GM19395 (cell line): Measurements from ENCODE around the gene INPP5E.

ENCODE experiments used
- ATAC-seq: cut with Tn5 transposase; IDR thresholded peaks from one replicate; pipeline ENCODE4 v1.9.1; 2021; ENCODE audit warnings: mild to moderate bottlenecking, moderate library complexity; ENCODE audit not compliant: unreplicated experiment

The INPP5E gene

DNA sequence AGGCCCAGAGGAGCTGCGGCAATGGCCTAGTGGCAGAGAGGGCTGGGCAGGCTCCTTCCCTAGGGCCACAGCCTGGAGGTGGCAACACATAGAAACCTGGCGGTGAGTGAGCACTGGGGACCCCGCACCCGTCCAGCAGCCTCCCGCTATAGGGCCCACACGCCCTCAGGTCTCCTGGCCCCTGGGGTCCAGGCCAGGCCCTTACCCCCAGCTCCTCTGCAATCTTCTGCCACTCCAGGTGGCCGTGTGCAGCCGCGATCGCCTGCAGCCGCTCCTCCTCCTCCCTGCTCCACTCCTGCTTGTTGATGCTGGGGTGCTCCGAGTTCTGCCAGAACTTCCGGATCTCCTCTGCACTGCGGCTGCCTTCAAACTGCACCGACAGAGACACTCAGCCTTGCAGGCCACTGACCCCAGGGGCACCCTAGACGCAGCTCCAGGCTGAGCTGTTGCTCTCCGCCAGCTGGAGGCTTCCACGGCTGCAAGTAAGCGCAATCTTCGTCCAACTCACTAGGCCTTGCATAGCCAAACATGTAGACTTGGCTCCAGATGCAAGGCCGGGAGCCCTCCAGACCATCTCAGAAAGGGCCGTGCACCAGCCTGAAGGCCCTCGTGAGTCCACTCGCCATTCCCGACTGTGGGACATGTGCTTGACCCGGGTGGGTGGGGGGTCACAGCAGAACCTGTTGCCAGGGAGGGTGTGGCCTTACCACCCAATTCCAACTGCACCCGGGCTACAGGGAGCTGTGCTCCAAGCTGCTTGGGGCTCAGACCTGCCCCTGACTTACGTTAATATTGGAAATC is 47.7 kb downstream of the INPP5E start:
- no peak for ATAC-seq

- no peak for ATAC-seq
Observed at GRCh38 chr9:136389396-136389795, 50.2 kb downstream of the INPP5E start.

DNA sequence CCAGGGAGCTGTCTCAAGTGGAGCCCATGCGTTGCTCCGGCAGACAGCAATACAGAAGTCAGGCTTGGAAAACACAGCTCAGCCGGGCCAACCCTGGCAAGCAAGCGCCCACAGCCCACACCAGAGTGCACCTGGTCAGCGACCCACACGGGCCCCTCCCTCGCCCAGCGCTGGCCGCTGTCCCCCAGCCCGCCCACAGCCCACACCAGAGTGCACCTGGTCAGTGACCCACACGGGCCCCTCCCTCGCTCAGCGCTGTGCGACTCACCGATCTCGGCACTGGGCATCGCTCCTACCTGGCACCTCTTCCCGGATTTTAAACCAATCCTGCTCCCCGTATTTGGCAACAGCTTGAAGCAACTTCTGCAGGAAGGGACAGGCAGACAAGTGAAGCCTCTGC is 52.4 kb downstream of the INPP5E start:
- ATAC-seq = no peak

GRCh38 chr9:136386018-136386417 is 53.6 kb downstream of the INPP5E start:
- no peak for ATAC-seq

DNA sequence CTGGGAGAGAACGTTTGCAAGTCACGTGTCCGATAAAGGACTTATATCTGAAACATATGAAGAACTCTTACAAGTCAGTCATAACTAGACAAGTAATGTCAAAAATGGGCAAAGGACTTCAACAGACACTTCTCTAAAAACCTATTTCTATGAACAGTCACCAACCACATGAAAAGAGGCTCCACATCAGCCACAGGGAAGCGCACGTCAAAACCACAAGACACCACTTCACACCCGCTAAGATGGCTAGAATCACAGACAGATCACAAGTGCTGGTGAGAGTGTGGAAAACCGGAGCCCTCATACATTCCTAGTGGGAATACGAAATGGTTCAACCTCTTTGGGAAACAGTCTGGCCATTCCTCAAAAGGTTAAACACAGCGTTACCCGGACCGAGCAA is 54.6 kb downstream of the INPP5E start:
- no peak for ATAC-seq

- no peak for ATAC-seq
Observed at GRCh38 chr9:136383436-136383835, 56.2 kb downstream of the INPP5E start.

- no peak for ATAC-seq
Observed at GRCh38 chr9:136381966-136382513, 57.6 kb downstream of the INPP5E start.

DNA sequence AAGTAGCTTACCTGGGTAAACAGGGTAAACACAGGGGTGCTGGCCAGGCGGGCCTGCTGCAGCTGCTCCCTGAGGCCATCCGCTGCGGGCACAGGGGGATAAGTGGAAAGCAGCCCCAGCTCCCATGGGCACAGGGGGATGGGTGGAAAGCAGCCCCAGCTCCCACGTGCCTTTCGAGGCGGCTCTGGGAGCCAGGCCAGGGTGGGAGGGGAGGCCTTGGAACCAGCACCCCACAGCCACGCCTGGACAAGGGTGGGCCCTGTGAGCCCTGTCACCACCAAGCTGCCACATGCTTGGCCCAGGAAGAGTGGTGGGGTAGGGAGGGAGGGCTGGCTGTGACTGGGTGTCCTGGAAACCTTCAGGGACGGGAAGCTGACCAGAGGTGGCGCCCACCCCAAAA is 58.3 kb downstream of the INPP5E start:
- no peak for ATAC-seq

GRCh38 chr9:136380381-136380780 is 59.3 kb downstream of the INPP5E start:
- no peak for ATAC-seq

DNA sequence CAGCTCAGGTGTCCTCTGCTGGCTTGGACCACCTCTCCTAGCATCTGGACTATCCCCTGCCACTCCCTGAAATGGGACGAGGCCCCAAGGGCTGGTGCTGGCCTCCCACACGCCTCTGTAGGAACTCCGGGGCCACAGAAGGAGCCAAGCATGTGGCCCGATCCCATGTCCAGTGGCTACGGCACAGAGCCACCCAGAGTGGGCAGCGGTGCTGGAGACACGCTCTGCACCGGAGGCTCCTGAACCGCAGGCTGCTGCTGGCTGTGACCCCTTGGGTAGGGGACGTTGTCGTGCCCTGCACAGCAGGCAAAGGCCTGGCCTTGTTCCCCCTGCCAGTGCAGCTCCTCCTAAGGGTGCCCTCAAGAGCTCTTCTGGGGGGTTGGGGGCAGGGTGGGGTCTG is 59.8 kb downstream of the INPP5E start:
- no peak for ATAC-seq

GRCh38 chr9:136379401-136379800 is 60.2 kb downstream of the INPP5E start:
- ATAC-seq = no peak

DNA sequence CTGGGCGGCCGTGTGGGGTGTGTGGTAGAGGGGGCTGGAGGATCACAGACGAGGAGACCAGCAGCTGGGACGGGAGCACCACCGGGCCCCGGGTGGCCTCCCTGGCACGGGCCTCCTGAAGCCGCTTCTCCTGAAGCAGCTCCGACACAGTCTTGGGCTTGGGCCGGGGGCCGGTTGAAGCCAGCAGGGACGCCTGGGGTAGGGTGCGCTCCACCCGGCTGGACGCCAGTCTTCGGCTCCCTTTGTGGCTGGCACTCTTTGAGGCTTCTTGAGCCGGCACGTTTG is 60.7 kb downstream of the INPP5E start:
- no peak for ATAC-seq
